Activated CD4-positive, alpha-beta T cell treated with anti-CD3 and anti-CD28 coated beads for 24 hours (primary cell): Measurements from ENCODE around the gene IGFBP4.

Experiments used
- DNase-seq, 2 donors: peaks; one replicate each; pipeline ENCODE4 v3.0.0-alpha.2; 2020; ENCODE audit warnings: low read depth in 2 of 2

IGFBP4 gene

DNA sequence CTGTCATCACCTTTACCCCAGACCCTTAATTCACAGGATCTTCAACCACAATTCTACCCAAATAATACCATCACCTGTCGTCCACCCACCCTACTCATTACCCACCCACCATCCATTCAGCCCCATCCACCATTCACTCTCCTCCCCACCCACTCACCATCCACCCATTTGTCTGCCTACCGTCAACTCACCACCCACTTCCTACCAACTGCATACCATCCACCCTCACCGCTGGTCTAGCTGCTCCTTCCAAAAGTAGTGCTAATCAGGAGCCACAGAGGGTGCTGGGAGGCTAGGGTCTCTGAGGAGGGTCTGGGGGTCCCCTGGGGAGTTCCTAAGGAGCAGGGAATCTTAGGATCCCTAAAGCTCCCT lies 12.0 kb upstream of the IGFBP4 start:
- no peak for DNase-seq

DNA sequence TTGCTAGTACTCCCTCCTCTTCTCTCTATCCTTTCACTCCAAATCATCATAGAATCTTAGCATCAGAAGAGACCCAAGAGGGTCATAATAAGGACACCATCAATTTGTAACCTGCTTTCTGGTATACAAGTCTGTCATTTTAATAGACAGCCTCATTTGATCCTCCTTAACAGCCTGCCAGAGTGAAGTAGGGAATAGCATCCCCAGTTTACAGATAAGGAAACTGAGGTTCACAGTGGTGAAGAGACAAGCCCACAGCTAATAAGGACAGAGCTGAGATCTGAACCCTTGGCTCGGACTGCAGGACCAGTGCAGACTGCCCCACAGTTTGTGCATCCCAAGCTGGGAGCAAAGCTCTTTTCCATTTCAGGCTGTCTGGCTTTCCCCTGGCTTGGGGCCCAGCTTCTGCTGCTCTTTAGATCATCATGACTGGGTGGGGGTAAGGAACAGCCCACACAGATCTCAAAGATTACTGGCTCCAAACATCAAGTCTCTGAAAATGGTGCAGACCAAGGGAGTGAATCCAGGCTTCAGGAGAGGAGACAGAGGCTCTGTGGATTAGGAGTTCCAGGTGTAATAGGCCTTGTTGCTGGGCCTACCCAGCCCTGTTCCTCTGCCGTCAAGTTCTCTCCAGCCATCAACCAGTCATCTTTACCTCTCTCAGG lies 10.3 kb upstream of the IGFBP4 start:
- DNase-seq, result no peak

DNA sequence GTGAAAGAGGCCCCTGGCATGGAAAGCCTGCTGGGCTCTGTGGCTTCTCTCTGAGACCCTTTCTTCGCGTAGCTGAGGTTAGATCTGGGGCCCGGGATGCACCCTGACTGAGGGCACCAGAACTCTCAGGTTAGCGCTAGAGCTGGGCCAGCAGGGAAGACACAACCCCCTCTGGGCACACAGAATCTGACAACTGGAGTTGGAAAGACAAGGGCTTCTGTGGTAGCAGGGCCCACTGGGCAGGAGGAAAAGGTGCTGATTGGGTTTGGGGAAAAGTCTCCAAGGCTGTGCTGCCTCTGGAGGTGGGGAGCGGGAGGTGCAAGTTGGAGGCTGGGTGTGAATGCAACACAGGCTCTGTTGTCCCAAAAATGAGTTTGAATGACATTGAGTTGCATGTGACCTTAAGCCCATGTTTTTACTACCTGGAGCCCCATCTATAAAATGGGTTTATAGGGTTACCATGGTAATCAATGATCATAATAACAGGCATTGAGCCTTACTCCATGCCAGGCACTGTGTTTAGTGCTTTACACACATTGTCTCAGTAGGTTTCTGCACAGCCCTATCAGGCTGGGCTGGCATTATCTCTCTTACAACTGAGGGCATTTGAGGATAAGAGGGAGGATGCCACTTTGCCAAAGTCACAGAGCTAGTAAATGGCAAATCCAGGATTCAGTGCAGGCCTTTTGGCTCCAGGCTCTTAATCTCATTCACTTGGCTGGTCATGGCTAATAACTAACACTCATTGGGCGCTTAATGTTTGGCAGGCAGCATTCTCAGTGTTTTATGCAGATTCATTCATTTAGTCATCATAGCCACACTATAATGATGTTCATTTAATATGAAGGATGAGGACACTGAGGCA lies 9.5 kb upstream of the IGFBP4 start:
- DNase-seq, result no peak

DNA sequence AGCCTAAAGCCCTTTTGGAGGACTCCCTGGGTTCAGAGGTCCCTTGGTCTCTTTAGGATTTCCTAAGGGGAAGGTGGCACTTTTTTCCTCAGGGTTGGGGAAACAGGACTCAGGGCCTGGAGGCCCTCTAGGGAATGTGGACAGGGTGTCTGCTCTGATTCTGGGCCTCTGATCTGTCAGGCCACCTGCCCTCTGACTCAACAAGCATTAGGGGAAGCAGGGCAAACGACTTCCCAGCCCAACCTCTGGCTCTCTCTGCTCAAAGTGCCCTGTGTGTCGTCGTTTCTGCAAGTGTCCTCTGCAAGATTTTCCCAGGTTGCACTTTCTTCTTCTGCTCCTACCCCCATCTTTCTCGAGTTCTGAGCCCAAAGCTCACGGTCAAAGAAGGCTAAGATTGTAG lies 6.6 kb upstream of the IGFBP4 start:
- DNase-seq, result no peak

DNA sequence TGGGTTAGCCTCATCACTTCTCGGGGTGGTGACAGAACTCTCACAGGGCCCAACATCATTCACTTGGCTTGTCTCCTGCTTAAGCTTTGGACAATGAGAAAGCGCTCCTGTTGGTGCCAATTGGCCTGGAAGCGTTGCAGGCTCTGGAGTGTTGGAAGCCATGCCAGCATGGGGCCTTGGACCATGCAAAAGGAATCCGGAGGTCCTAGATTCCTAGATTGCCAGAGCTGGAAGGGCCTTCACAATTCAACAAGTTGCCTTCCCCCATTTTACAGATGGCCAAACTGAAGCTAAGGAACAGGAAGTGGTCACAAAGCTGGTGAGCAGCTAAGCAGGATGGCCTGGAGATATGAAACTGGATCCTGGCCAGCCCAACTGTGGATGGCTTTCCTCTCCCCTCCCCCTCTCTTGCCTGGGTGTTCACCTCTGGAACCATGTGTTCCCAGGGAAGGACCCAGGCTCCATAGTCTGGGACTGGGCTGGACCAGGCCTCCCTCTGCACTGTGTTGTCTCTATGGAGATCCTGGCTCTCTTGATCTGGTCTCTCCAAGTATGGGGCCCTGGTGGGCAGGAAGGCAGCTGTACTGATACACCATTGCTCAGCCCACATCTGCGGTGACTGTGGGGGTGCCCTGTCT lies 6.0 kb upstream of the IGFBP4 start:
- no peak for DNase-seq

DNA sequence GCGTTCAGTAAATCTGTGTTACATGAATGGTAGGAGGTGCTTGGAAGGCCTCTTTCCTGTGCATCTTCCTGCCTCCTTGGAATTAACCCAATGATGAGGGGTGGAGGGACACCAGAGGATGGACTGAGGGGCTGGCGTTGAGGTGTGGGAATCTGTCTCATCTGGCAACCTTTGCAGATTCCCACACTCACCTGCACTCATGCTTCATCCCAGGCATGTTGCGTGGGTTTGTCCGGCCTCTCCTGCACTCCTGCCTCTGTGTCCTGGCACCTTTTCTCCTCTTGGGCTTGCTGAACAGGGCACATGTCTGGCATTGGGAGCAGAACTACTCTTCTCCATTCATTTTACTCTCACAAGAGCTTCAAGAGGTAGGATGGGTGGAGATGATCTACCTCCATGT lies 3.1 kb upstream of the IGFBP4 start:
- DNase-seq, result no peak

DNA sequence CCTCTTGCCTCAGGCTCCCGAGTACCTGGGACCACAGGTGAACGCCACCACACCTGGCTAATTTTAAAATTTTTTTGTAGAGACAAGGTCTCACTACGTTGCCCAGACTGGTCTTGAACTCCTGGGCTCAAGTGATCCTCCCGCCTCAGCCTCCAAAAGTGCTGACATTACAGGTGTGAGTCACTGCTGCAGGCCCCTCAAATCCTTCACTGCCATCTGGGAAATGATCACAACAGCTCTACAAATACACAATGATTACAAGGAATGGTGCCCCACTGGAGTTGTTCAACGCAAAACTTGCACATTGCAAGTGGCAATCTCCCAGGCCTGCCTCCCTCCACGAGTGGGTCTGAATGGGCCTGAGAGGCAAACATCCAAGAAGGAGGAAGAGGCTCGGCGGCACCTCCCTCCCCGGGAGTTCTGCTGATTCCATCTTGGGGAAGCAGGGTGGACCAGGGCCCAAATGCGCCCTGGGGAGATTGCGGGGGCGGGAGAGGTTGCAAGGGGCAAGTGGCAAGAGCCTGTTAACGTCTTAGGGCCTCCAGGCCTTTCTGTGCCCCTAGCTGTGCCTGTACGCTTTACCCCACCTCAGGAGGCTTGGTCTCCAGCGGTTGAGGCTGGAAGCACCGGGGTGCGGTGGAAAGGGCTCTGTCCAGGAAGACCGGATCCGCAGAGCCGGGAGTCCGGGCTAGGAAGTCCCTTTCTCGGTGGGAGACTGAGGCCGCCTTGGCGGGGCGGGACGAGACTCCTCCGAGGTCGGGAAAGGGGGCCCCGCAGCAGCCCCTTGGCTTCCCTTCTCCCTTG lies 656 bp upstream of the IGFBP4 start:
- DNase-seq, result no peak

DNA sequence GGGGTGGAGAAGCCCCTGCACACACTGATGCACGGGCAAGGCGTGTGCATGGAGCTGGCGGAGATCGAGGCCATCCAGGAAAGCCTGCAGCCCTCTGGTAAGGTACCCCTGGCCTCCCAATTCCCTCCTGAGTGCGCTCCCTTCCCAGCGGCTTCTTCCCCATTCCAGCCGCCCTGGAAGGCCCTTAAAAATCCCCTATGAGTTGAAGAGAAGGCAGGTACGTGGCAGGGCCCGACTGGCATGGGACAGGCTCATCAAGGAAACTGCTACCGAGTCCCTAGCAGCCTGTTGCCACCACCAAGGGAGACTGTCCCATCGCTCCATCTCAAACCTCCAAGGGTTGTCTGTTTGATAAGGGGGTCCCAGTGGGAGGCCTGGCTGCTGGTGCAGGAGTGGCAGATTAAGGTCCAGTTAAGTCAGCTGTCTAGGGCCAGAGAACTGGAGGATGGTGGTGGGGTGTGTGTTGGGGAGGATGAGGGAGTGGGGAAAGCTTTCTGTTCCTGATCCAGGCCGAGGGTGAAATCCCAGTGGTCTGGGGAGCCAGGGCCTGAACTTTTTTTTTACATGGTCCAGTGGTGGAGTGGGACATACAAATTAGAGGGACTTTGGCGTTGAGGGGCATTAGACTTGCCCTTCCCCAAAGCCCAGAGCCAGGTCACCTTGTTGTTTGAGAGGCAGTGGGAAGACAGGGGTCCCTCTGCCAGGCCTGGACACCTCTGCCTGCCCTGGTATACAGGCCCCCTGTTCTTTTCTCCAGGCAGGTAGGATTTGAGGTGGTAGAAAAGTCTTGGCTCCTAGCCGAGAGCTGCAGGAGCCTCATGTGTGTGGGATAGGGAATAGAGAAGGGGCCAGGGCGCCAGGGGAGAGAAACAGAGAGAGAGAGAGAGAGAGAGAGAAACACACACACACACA lies 994 bp downstream of the IGFBP4 start:
- DNase-seq, result no peak

DNA sequence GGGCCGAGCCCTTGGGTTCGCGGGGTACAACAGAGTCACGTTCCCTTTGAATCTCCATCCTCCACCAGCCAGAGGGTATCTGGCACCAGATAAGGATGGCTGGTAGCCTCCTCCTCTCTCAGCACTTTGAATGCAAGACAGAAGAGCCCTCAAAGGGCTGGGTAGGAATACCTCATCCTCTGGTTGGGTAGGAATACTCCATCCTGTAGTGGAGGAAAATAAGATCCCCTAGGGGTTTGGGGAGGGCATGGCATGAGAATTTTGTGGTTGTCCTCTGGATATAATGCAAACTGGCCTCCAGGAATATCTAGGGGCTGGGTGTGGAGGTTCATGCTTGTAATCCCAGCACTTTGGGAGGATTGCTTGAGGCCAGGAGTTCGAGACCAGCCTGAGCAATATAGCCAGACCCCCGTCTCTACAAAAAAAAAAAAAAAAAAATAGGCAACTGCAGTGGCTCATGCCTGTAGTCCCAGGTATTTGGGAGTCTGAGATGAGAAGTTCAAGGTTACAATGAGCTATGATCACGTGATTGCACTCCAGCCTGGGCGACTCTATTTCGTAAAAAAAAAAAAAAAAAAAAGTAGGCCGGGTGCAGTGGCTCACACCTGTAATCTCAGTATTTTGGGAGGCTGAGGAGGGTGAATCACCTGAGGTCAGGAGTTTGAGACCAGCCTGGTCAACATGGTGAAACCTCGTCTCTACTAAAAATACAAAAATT lies 2.7 kb downstream of the IGFBP4 start:
- no peak for DNase-seq

DNA sequence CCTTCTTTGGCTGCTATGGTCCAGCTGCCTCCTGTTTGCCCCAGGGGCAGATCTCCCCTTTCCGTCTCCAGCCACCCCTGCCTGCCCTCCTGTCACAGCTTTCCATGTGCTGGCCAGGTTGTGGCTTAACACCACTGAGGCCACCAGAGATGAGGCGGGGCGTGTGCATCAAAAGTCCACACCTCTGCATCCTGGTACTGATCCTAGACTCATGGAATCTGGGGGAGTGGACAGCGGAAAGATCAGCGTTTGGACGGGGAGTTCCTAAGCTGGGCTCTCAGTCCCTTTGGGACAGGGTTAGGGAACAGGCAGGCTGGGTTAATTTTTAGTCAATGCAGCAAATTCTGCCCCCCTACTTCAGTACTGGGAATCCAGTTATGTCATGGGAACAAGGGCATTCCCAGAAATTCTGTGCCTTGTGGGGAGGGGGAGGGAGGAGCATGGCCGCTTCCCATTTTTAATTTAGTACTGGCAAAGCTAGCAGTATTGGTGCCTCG lies 3.9 kb downstream of the IGFBP4 start:
- DNase-seq, result no peak

DNA sequence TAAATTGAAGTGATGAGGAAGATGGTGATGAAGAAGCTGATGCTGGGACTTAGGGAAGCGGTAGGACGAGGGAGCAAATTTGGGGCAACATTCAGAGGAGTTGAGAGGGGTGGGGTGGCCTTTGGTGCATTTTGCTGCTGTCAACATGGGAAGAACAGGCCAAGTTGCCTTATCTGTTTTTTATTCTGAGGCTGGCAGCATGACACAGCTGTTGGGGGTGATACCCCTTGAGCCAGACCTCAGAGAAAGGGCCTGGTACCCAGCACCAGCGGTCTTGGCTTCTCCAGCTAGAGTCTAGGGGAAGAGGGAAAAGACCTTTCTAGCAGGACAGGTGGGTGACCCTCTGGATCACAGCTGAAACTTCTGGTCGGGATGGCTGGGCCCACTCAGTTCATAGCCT lies 4.6 kb downstream of the IGFBP4 start:
- no peak for DNase-seq

DNA sequence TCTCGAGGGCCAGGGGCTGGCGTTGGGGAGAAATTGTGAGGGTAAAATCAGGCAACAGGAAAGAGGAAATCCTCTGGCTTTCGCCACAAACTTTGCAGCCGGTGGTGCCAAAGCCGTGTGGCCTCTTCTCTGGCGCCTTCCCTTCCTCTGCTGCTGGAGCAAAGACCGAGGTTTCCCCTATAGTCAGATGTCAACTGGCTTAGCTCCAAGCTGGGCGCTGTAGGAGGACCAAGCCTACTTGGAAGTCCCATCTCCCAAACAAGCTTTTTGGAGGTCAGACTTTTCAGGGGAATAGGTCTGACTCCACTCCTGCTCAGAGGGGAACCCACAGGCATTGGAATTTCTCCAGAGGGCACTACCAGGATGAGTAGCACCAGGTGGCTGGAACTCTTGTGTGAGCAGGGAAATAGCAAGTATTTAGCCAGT lies 5.0 kb downstream of the IGFBP4 start:
- DNase-seq, result no peak

DNA sequence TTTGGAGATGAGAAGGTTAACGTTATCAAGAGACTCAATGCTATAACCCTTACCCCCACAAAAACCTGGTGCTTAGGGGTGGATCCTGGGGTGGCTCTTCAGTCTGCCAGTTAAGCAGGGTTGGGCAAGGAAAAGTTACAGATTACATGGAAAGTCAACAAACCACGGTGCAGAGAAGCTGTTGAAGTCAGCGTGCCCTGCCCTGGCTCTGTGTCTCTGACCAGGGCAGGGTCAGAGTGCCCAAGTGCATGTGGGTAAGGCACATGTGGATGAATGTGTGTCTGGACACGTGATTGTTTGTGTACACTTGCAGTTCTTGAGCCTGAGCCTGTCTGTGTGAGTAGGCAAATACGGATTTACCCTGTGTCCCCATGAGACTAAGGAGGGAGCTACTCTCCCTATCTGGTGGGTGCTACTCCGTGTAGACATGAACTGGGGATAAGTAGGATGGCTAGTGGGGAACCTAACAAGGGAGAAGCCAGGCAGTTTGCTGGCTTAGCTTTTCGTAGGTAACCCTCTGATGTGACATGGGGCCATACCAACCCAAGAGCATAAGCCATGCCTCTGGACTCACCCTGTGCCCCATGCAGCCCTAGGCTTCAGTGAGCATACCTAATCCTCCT lies 5.5 kb downstream of the IGFBP4 start:
- no peak for DNase-seq

DNA sequence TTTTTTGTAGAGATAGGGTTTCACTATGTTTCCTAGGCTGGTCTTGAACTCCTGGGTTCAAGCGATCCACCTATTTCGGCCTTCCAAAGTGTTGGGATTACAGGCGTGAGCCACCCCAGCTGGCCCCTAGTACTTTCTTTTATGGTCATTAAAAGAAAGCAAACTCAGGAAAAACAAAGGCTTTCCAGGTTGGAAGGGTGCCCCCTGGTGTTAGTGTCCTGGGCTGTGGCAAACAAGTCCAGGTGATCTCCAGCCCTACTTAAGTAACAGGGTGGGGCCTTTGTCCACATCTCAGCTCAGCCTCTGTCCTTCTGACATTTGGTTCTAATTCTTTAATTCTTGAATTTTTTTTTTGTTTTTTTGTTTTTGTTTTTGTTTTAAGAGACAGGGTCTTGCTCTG lies 6.9 kb downstream of the IGFBP4 start:
- DNase-seq, result peak in 1 of 2 donors; percentile 33

DNA sequence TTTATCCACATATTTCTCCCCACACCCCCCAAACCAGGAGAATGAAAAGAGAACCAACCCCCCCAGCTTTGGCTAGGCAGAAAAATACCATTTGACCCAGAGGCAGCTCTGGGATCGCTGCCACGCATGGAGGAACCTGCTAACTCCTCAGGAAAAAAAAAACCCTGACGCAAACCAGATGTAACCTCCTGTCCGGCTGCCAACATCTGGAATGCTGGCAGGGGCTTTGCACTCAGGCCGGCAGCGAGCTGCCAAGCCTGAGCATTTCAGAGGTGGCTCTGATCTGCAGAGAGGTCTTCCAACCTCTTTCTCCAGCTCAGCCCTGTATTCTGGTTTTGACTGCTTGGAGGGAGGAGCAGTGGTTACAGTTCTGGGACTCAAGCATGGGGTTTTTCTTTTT lies 8.2 kb downstream of the IGFBP4 start:
- no peak for DNase-seq

DNA sequence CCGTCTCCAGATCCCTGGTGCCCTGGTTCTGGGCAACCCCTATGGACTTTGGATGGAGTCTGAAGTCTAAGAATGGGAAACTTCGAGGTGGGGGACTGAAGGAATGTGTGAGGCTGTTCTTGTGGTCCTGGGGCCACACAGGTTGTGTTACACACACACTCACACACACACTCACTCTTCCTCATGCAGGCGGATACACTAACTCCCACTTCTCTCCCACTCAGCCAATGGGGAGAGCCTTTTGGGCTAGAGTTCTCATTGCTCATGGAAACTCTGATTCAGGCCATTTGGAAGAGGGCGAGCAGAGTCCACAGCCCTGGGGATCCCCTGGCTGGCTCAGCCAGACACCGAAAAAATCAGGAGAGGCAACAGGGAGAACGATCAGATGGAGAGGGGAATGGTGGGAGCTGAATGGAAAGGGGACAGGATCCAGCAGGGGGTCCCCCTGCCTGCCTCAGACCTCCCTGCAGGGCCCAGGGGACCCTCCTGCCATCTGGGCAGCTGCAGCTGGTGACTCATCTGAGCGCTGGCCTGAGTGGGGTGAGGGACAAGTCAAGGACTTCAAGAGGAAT lies 9.1 kb downstream of the IGFBP4 start:
- DNase-seq, result no peak

DNA sequence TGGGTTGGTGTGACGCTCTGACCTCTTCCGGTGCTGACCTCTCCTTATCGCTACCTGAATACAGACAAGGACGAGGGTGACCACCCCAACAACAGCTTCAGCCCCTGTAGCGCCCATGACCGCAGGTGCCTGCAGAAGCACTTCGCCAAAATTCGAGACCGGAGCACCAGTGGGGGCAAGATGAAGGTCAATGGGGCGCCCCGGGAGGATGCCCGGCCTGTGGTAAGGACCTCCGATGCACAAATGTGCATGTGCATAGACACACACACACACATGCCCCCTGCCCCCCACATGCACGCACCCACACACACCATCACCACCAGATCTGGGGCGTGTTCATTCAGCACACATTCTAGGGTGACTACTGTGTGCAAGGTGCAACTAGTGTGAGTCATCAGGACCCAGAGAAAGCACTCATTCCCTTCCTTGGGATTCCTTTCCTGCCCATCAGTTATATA lies 9.7 kb downstream of the IGFBP4 start:
- DNase-seq, result no peak

DNA sequence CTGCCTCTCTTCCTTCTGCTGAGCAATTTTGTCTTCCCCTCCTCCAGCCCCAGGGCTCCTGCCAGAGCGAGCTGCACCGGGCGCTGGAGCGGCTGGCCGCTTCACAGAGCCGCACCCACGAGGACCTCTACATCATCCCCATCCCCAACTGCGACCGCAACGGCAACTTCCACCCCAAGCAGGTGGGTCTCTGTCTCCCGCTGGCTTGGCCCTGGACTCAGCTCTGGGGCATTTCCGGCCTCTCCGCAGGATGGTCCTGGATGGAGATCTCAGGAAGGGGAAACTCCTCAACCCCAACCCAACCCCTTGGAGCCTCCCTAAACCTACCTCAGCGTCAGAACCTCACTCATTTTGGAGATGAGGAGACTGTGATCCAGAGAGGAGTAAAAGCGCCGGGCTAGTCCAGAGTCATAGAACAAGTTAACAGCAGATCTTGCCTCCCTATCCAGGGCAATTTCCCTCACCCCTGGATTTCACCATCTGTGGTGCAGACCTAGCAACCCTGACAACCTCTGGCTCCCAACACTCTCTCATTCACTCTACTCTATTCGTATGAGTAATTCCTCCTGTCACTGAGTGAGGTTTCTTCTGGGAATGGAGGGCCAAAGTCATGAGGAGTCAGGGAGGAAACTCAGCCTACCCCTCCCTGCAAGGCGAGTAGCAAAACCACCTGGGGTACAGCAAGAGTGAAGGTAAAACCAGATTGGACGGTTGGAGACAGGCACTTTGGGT lies 10.8 kb downstream of the IGFBP4 start:
- DNase-seq, result no peak

DNA sequence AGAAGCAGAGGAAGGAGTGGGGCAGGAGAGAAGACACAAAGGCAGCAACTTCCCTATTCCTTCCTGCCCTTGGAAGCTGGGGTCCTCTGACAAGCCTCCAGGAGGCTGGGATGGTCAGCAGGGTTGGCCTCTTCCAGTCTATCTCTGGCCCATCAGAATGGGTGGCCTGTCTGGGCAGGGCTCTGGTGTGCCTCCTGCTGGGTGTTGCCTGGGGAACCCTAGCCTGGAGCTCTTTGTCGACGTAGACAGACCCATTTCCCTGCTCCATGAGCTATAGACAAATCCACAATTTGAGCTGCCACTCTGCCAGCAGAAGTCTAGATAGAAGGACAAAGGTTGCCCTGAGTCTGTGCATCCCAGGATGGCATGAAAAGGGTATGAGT lies 11.4 kb downstream of the IGFBP4 start:
- DNase-seq, result no peak
